OCI-M2 (cell line): ENCODE measurements around the gene PAXX.
A peak's percentile ranks its signal among the peaks of the same experiment; 100 is the strongest.
"Not testable (repeated sequence)": the region's sequence is repeated elsewhere in the genome, so short reads cannot be mapped to it uniquely, and the experiment has no call there.

ENCODE experiments used
- DNase-seq: peaks from one replicate; lab custom pipeline; 2025; ENCODE audit not compliant: unreplicated experiment; lab: John Stamatoyannopoulos, UW

Gene PAXX

GRCh38 chr9:137030006-137030405 lies 37.8 kb downstream of the PAXX start:
- no peak for DNase-seq

- no peak for DNase-seq
Measured at GRCh38 chr9:137030538-137031527, 38.6 kb downstream of the PAXX start.

- no peak for DNase-seq
Measured at GRCh38 chr9:137031904-137032640, 39.9 kb downstream of the PAXX start, which contains the start of gene FUT7. Gene FUT7, minus strand, starts transcription at chr9:137032088. Its CDS starts 97 bp downstream, at chr9:137031991.

- no peak for DNase-seq
Measured at GRCh38 chr9:137032858-137033257, 40.6 kb downstream of the PAXX start.

- not testable (repeated sequence) for DNase-seq
Measured at GRCh38 chr9:137033481-137033880, 41.3 kb downstream of the PAXX start.

GRCh38 chr9:137034039-137034708 lies 42.0 kb downstream of the PAXX start:
- DNase-seq = no peak

- DNase-seq = peak; percentile 22
Measured at GRCh38 chr9:137034709-137035506, 42.7 kb downstream of the PAXX start.

- DNase-seq = no peak
Measured at GRCh38 chr9:137035507-137035834, 43.2 kb downstream of the PAXX start.

- DNase-seq = no peak
Measured at GRCh38 chr9:137035937-137036336, 43.7 kb downstream of the PAXX start.

- DNase-seq = no peak
Measured at GRCh38 chr9:137037035-137037434, 44.8 kb downstream of the PAXX start.

- no peak for DNase-seq
Measured at GRCh38 chr9:137037483-137037882, 45.3 kb downstream of the PAXX start.

GRCh38 chr9:137038916-137039315 lies 46.7 kb downstream of the PAXX start:
- no peak for DNase-seq

GRCh38 chr9:137039611-137040366 lies 47.6 kb downstream of the PAXX start:
- no peak for DNase-seq

GRCh38 chr9:137040568-137040967 lies 48.3 kb downstream of the PAXX start:
- DNase-seq = no peak

GRCh38 chr9:137041124-137041523 lies 48.9 kb downstream of the PAXX start:
- no peak for DNase-seq

GRCh38 chr9:137042751-137043727 lies 50.8 kb downstream of the PAXX start:
- DNase-seq = no peak
